GM12874 (cell line): ENCODE results near the gene SPSB3.

Source experiments
- TF ChIP-seq, protein P1 (sequence below): IDR thresholded peaks from 2 replicates; pipeline ENCODE4 v1.5.1; 2011; ENCODE audit warnings: low read depth, mild to moderate bottlenecking, control low read depth, low read length, moderate library complexity; ENCODE audit not compliant: insufficient read depth

The SPSB3 gene

DNA sequence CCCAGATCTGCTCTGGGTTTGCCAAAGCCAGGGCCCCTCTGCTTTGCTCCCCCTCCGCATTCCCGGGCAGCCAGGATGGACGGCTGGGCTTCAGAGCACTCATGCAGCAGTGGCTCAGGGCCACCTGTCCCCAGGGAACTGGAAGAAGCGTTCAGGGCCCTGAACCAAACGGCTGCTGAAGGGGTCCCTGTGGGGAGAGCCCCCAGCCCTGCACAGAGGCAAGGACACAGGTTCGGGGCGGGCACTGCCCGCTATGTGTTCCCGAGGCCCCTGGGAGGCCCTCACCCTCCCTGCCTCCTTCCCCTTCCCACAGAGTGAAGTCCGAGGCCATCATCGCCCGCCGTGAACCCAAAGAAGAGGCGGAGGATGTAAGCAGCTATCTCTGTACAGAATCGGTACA, 21.5 kb downstream of the SPSB3 start:
- TF ChIP-seq, protein P1, sequence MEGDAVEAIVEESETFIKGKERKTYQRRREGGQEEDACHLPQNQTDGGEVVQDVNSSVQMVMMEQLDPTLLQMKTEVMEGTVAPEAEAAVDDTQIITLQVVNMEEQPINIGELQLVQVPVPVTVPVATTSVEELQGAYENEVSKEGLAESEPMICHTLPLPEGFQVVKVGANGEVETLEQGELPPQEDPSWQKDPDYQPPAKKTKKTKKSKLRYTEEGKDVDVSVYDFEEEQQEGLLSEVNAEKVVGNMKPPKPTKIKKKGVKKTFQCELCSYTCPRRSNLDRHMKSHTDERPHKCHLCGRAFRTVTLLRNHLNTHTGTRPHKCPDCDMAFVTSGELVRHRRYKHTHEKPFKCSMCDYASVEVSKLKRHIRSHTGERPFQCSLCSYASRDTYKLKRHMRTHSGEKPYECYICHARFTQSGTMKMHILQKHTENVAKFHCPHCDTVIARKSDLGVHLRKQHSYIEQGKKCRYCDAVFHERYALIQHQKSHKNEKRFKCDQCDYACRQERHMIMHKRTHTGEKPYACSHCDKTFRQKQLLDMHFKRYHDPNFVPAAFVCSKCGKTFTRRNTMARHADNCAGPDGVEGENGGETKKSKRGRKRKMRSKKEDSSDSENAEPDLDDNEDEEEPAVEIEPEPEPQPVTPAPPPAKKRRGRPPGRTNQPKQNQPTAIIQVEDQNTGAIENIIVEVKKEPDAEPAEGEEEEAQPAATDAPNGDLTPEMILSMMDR, result no peak

DNA sequence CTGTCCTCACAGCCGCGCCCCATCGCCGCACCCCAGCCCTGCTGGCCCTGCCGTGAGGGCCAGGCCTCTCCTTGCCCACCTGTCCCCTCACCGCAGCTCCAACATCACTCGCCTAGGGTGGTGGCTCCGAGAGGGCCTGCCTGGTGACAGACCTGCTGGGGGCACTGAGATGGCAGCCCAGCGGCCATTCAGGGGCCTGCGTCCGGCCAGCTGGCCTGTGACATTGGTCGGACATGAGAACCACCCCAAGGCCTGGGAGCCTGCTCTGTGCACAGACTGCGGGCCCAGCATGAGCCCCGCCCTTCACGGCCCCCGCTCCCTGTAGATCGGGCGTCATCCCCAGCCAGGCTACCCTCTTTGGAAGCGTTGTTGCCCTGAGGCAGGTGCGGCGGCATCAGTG, 22.9 kb downstream of the SPSB3 start:
- TF ChIP-seq, protein P1, result no peak

DNA sequence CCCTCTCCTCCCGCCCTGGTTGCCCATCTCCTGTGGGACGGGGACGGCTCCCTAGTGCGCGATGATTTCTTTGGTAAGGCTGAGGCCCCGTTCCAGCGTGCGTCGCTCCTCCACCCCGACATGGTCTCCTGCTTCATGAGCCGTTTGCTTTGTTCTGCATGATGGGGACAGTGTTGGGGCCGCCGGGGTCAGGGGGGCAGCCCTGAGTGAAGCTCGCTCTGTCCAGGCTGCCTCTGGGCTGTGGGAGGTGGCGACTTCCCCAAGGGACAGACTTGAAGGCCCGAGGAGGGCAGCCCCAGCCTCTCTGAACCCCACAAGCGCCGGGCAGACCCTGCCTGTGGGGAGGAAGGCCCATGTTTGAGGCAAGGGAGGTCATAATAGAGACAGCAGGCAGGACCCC, 23.4 kb downstream of the SPSB3 start:
- TF ChIP-seq, protein P1, result no peak

DNA sequence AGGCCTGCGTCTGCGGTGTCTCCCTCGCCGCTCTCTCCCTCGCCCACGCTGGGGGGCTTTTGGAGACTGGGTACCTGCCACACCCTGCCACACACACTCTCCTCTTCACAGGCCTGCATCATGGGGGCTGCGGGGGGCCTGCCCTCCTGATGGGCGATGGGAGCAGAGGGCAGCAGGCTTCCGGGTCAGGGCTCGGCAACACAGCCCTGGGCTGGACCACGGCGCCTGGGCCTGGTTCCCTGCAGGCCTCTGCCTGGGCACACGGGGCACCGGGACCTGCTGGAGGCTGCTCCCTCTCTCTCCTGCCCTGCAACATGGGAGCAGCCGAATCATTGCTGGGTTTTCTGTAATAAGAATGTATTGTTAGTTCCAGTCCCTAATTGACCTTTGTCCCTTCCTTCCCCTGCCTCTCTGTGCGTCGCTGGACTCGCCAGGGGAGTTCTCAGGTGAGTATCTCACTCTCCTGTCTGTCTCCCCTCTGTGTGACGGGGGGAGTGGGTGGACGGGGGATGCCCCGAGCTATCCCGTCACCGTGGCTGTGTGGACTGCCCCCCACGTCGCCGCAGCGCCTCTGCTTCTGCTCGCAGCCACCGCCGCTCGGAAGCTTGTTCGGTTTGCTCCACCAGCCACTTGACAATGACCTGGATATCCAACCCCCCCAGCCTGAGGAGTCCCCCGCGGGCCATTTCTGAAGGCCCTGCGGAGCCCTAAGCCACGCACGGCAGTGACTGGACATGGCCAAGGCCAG, 24.5 kb downstream of the SPSB3 start:
- TF ChIP-seq, protein P1, result no peak

DNA sequence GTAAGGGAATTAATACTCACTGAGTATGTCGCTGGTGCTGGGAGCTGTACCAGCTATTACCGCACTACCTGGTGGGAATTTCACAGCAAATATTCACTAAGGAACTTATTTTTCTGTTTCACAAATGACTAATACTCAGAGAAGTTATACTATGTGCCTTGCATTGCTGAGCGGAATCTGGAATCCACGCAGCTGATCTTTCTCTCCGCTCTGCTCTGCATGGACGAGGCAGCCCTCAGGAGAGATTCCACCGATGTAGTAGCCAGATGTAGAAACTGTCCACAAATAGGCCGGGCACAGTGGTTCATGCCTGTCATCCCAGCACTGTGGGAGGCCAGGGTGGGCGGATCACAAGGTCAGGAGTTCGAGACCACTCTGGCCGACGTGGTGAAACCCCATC, 28.2 kb downstream of the SPSB3 start:
- TF ChIP-seq, protein P1, result no peak

DNA sequence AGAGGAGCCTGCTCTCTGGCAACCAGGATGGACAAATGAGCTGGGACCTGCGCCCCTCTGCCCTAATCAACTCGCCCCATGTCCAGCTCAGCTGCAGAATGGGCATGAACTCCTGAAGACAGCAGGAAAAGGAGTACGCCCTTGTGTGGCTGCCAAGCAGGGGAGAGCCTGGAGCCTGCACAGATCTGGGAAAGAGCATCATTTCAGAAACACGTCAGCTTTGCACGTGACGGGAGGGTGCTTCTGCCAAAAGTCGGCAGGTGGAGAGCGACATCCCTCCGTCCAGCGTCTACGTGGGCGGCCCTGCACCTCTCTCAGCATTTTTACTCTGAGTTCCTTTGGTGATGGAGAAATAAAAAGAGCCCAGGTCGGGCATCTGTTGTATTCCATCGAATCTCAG, 29.5 kb downstream of the SPSB3 start:
- TF ChIP-seq, protein P1, result no peak

DNA sequence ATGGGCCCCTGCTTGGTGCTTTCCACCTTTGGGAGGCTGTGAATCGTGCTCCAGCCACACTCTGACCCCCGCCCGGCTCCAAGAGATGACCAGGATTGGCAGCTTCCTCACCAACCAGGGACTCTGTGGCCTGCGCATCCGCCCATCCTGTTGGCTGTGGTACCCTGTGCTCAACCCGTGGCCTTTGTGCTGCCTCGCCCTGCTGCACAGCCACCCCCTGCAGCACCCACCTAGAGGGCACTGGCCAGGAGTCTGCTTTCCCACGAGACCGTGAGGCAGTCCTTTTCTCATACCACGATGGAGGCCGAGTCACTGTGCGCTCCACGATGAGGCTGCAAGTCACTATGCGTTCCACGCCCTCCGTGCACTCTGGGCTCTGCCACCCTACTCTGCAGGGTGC, 30.4 kb downstream of the SPSB3 start:
- TF ChIP-seq, protein P1, result no peak
